Measurements from ENCODE around the gene NAPA. TPM values are rescaled to one million over a fixed set of nuclear protein-coding genes. Genes with fewer than 3 reads are reported as not detected.

NAPA gene
- polyA plus RNA-seq, 1 experiment, result 84.1 TPM

GRCh38 chr19:47506459-47506858 is 8.4 kb downstream of the NAPA start:
- H3K27me3 ChIP-seq (ENCODE audit: control insufficient read depth, insufficient read depth, low read length), result no peaks in the 10 kb centered on the region
- TF ChIP-seq, protein P1, sequence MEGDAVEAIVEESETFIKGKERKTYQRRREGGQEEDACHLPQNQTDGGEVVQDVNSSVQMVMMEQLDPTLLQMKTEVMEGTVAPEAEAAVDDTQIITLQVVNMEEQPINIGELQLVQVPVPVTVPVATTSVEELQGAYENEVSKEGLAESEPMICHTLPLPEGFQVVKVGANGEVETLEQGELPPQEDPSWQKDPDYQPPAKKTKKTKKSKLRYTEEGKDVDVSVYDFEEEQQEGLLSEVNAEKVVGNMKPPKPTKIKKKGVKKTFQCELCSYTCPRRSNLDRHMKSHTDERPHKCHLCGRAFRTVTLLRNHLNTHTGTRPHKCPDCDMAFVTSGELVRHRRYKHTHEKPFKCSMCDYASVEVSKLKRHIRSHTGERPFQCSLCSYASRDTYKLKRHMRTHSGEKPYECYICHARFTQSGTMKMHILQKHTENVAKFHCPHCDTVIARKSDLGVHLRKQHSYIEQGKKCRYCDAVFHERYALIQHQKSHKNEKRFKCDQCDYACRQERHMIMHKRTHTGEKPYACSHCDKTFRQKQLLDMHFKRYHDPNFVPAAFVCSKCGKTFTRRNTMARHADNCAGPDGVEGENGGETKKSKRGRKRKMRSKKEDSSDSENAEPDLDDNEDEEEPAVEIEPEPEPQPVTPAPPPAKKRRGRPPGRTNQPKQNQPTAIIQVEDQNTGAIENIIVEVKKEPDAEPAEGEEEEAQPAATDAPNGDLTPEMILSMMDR (IDR thresholded peaks at IDR 0.05; ENCODE audit: low read depth, low read length), result no peak
- ChIA-PET POLR2A (interaction anchor here (0.6 to 0.7 kb wide), 2 partner anchors 61 to 169 kb away, joined by 4 to 8 read pairs; no protein-coding TSS in a partner anchor), CTCF (no interaction called here)
- no peak overlapping the region for H3K4me3 ChIP-seq (ENCODE audit: low read depth, low read length)
- DNase-seq (ENCODE audit: low read depth, low spot score), result no peak
- no peak overlapping the region for H3K27ac ChIP-seq (ENCODE audit: low read depth, low read length)
- no peaks in the 10 kb centered on the region for H3K9me3 ChIP-seq (ENCODE audit: control insufficient read depth, insufficient read depth, low read length)

GRCh38 chr19:47505506-47505905 is 9.4 kb downstream of the NAPA start:
- H3K4me3 ChIP-seq (ENCODE audit: low read depth, low read length), result no peak overlapping the region
- H3K27me3 ChIP-seq (ENCODE audit: control insufficient read depth, insufficient read depth, low read length), result no peaks in the 10 kb centered on the region
- ChIA-PET CTCF (no interaction called here), POLR2A (interaction anchor here (0.7 kb wide), 1 partner anchor 170 kb away, joined by 8 read pairs; no protein-coding TSS in a partner anchor)
- TF ChIP-seq, protein P1 (IDR thresholded peaks at IDR 0.05; ENCODE audit: low read depth, low read length), result no peak
- DNase-seq (ENCODE audit: low read depth, low spot score), result no peak
- no peaks in the 10 kb centered on the region for H3K9me3 ChIP-seq (ENCODE audit: control insufficient read depth, insufficient read depth, low read length)
- H3K27ac ChIP-seq (ENCODE audit: low read depth, low read length), result no peak overlapping the region

- H3K27ac ChIP-seq (ENCODE audit: low read depth, low read length), result no peak overlapping the region
- no peak overlapping the region for H3K4me3 ChIP-seq (ENCODE audit: low read depth, low read length)
- TF ChIP-seq, protein P1 (IDR thresholded peaks at IDR 0.05; ENCODE audit: low read depth, low read length), result no peak
- H3K27me3 ChIP-seq (ENCODE audit: control insufficient read depth, insufficient read depth, low read length), result no peaks in the 10 kb centered on the region
- ChIA-PET CTCF (interaction anchor here (0.8 kb wide), 1 partner anchor 219 kb away, joined by 3 read pairs; no protein-coding TSS in a partner anchor), POLR2A (no interaction called here)
- DNase-seq (ENCODE audit: low read depth, low spot score), result no peak
- H3K9me3 ChIP-seq (ENCODE audit: control insufficient read depth, insufficient read depth, low read length), result no peaks in the 10 kb centered on the region
These were observed 11.1 kb downstream of the NAPA start for GRCh38 chr19:47503826-47504150.

- POLR2A ChIA-PET, result interaction anchor here (0.6 to 1.7 kb wide), 2 partner anchors 19 to 22 kb away, joined by 4 to 10 read pairs; partner anchors contain the start of gene KPTN
- Histone ChIP-seq H3K9me3 (ENCODE audit: control insufficient read depth, insufficient read depth, low read length) (no peaks in the 10 kb centered on the region), H3K27ac (ENCODE audit: low read depth, low read length) (no peak overlapping the region), H3K4me3 (ENCODE audit: low read depth, low read length) (no peak overlapping the region), H3K27me3 (ENCODE audit: control insufficient read depth, insufficient read depth, low read length) (no peaks in the 10 kb centered on the region)
- DNase-seq (ENCODE audit: low read depth, low spot score), result no peak
- TF ChIP-seq, protein P1 (IDR thresholded peaks at IDR 0.05; ENCODE audit: low read depth, low read length), result no peak
- CTCF ChIA-PET, result interaction anchor here (0.8 to 1.1 kb wide), 2 partner anchors 69 to 219 kb away, joined by 3 read pairs; no protein-coding TSS in a partner anchor
These were observed 11.6 kb downstream of the NAPA start for GRCh38 chr19:47503130-47503825.
